Brain microvascular endothelial cell (primary cell): Measurements from ENCODE around the gene SORBS1.

Source experiments
- DNase-seq: peaks from one replicate; pipeline ENCODE4 v3.0.0-alpha.2; 2020
- H3K27ac ChIP-seq: fragments of 250-450 bp; sonication (Bioruptor Pico); 2 replicates; pipeline ENCODE4 v1.5.1; 2020; ENCODE audit warnings: mild to moderate bottlenecking, moderate library complexity
- H3K27me3 ChIP-seq: fragments of 250-450 bp; sonication (Bioruptor Pico); replicated peaks from 2 replicates; pipeline ENCODE4 v1.5.1; 2020; ENCODE audit warnings: mild to moderate bottlenecking
- H3K36me3 ChIP-seq: fragments of 250-450 bp; sonication (Bioruptor Pico); replicated peaks from 2 replicates; pipeline ENCODE4 v1.5.1; 2020; ENCODE audit warnings: mild to moderate bottlenecking
- H3K4me3 ChIP-seq: 2 replicates; pipeline ENCODE4 v1.5.1; 2011; ENCODE audit warnings: low read depth, mild to moderate bottlenecking, control low read depth, low read length, moderate library complexity
- in situ Hi-C: cut with HindIII; loops from 2 replicates; pipeline ENCODE4 v1.10.0; 2017; ENCODE audit warnings: low sequenced_read_pairs, low pct_ligation_motif_present
- TF ChIP-seq, protein P1 (sequence below): IDR thresholded peaks from 2 replicates; pipeline ENCODE4 v1.5.1; 2011; ENCODE audit warnings: low read depth, mild to moderate bottlenecking, moderate library complexity, low read length, control low read depth, inconsistent platforms; ENCODE audit errors: missing control alignments

The SORBS1 gene

DNA sequence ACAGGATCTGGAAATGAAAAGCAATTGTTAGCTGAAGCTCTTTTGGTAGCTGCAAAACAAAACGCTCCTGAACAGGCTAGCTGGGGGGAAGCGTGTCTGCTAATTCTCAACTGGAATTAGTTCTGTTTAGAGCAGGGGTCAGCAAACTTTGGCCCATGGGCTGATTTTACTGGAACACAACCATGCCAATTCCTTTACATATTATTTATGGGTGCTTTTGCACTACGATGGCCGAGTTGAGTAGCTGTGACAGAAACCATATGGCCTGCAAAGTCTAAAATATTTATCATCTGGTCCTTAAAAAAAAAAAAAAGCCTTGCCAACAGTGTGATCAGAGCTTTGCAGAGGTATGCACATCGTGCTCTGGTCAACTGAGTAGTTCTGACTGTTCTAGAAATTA lies 162.0 kb downstream of the SORBS1 start:
- H3K27me3 ChIP-seq = no peaks in the 10 kb centered on the region
- no peak for DNase-seq
- in situ Hi-C loops = no loop called here

DNA sequence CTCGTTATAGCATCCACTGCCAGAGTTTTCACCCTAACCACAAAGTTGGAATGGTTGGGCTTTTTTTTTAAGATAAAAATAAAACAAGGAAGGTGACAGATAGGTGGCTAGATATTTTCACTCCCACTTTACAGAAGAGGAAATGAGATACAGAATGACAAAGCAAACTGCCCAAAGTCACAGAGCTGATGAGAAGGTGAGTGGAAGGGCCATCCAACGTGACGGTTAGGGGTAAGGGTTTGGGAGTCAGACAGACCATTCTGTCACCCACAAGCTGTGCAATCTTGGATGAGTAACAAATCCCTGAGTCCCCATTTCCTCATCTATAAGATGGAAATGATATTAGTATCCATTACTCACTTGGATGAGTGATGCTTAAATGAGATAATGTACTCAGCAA lies 163.4 kb downstream of the SORBS1 start:
- TF ChIP-seq, protein P1, sequence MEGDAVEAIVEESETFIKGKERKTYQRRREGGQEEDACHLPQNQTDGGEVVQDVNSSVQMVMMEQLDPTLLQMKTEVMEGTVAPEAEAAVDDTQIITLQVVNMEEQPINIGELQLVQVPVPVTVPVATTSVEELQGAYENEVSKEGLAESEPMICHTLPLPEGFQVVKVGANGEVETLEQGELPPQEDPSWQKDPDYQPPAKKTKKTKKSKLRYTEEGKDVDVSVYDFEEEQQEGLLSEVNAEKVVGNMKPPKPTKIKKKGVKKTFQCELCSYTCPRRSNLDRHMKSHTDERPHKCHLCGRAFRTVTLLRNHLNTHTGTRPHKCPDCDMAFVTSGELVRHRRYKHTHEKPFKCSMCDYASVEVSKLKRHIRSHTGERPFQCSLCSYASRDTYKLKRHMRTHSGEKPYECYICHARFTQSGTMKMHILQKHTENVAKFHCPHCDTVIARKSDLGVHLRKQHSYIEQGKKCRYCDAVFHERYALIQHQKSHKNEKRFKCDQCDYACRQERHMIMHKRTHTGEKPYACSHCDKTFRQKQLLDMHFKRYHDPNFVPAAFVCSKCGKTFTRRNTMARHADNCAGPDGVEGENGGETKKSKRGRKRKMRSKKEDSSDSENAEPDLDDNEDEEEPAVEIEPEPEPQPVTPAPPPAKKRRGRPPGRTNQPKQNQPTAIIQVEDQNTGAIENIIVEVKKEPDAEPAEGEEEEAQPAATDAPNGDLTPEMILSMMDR = no peak
- no peak overlapping the region for H3K27ac ChIP-seq
- in situ Hi-C loops = no loop called here
- H3K4me3 ChIP-seq = no peak overlapping the region
- no peaks in the 10 kb centered on the region for H3K27me3 ChIP-seq
- DNase-seq = no peak
- no peaks in the 10 kb centered on the region for H3K36me3 ChIP-seq

More for the DNA sequence above, 162.0 kb downstream of the SORBS1 start:
- Histone ChIP-seq H3K27ac (no peak overlapping the region), H3K4me3 (no peak overlapping the region), H3K36me3 (no peaks in the 10 kb centered on the region)
- TF ChIP-seq, protein P1 = no peak

DNA sequence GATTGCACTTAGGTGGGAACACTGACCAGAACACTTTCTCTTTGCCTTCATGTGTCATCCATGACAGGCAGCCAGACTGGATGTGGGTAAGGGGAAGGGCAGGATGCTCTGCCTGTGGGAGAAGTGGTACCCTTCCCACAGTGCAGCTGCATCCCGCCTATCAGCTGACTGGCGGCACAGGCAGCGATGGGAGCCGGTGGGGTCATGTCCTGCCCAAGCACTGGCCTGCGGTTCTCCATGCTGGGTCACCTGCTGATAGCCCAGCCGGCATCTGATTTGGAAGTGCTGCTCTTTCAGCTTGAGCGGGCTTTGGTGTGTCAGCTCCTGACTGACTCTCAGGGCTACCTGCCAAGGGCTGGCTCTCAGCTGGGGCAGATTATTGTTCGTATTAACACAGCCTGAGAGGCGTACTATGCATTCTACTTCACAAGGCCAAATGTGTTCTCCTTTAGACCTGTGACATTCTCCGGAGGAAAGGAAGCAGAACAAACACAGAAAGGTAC lies 165.2 kb downstream of the SORBS1 start:
- in situ Hi-C loops = no loop called here
- no peak overlapping the region for H3K4me3 ChIP-seq
- TF ChIP-seq, protein P1 = no peak
- H3K27ac ChIP-seq = no peak overlapping the region
- DNase-seq = no peak
- H3K36me3 ChIP-seq = no peaks in the 10 kb centered on the region
- no peaks in the 10 kb centered on the region for H3K27me3 ChIP-seq

DNA sequence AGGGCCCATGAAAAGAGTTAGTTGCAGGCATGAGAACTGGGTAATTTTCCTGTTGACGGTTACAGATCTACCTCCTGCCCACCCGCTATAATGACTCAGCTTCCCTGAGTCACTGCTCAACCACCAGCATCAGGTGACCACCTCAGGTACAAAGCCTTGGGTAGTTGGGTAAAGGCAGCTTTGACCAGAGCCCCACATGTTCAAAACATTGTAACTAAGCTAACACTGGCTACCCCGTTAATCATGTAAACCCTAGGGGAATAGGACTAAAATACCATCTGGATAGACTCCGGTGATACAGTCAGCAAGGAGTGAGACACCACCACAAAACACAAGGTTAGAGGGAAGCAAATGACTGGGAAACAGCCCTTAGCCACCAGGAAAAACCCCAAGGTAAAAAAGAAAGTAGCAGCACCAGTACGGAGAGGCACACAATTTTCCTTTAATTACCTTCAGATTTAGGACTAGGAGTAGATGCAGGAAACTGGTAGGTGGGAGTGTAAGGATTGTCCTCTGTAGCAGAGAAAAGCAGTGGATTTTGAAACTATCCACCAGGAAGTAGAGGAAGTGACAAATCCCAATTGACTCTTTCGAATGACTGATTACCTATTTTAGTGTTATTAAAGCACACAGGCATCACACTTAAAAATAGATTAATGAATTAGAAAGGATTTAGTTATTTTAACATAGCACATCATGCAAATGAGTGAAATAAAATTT lies 166.8 kb downstream of the SORBS1 start:
- H3K36me3 ChIP-seq = no peaks in the 10 kb centered on the region
- H3K4me3 ChIP-seq = no peak overlapping the region
- no peak for DNase-seq
- no peaks in the 10 kb centered on the region for H3K27me3 ChIP-seq
- TF ChIP-seq, protein P1 = no peak
- in situ Hi-C loops = no loop called here
- H3K27ac ChIP-seq = no peak overlapping the region

DNA sequence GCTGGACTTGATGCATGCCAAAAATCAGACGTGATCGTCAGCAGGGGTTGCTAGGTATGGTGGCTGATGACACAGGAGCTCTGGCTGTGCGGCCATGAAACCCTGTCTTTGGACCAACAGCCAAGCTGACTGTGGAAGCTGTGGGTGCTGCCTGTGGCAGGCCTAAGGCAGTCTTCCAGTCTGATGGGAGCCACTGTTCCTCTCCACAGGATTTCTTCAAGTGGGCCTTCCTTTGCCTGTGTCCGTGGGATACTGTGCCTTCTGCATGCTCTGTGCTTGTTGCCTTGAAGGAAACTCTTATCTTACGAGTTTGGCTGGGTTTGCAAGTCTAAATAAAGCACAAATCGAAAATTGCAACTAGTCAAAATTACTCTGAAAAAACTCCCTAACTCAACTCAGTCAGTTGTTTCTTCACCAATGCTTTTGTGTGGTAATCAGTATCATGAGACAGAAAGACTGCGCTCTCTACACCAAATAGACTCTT lies 168.4 kb downstream of the SORBS1 start:
- H3K36me3 ChIP-seq = no peaks in the 10 kb centered on the region
- TF ChIP-seq, protein P1 = no peak
- H3K27me3 ChIP-seq = no peaks in the 10 kb centered on the region
- H3K27ac ChIP-seq = no peak overlapping the region
- DNase-seq = no peak
- no peak overlapping the region for H3K4me3 ChIP-seq
- in situ Hi-C loops = no loop called here
